Breast epithelium (tissue), 3 donors: ENCODE measurements around the gene WBP2NL.
A peak's percentile ranks its signal among the peaks of the same experiment; 100 is the strongest.

Experiments
- CTCF ChIP-seq, 3 donors: fragments of 450-650 bp; IDR thresholded peaks; one replicate each; pipeline ENCODE4 v1.5.1; 2016 to 2017; ENCODE audit warnings: antibody characterized with exemption in 3 of 3, mild to moderate bottlenecking in 3 of 3, moderate library complexity in 3 of 3
- POLR2A ChIP-seq: fragments of 450-650 bp; IDR thresholded peaks from one replicate; pipeline ENCODE4 v1.6.1; 2016; ENCODE audit warnings: antibody characterized with exemption, mild to moderate bottlenecking, moderate library complexity
- POLR2AphosphoS5 ChIP-seq, 3 donors: sonication (generic); formaldehyde crosslinking; IDR thresholded peaks; one replicate each; pipeline ENCODE4 v1.6.1; 2017; ENCODE audit warnings: antibody characterized with exemption in 3 of 3

GRCh38 chr22:42070517-42071422 is 72.2 kb downstream of the WBP2NL start, which contains the start of gene NAGA:
- no peak for TF ChIP-seq CTCF (IDR thresholded peaks at IDR 0.05)
- TF ChIP-seq POLR2AphosphoS5 (IDR thresholded peaks at IDR 0.05): peak; percentile 80 to 88 (median 81)
- TF ChIP-seq POLR2A: no peak
